Brain microvascular endothelial cell (primary cell): ENCODE measurements around the gene TENT5C.

Experiments
- DNase-seq: peaks from one replicate; pipeline ENCODE4 v3.0.0-alpha.2; 2020
- H3K27ac ChIP-seq: fragments of 250-450 bp; sonication (Bioruptor Pico); 2 replicates; pipeline ENCODE4 v1.5.1; 2020; ENCODE audit warnings: mild to moderate bottlenecking, moderate library complexity
- H3K27me3 ChIP-seq: fragments of 250-450 bp; sonication (Bioruptor Pico); replicated peaks from 2 replicates; pipeline ENCODE4 v1.5.1; 2020; ENCODE audit warnings: mild to moderate bottlenecking
- H3K36me3 ChIP-seq: fragments of 250-450 bp; sonication (Bioruptor Pico); replicated peaks from 2 replicates; pipeline ENCODE4 v1.5.1; 2020; ENCODE audit warnings: mild to moderate bottlenecking
- H3K4me3 ChIP-seq: 2 replicates; pipeline ENCODE4 v1.5.1; 2011; ENCODE audit warnings: low read depth, mild to moderate bottlenecking, control low read depth, low read length, moderate library complexity
- CTCF ChIP-seq: IDR thresholded peaks from 2 replicates; pipeline ENCODE4 v1.5.1; 2011; ENCODE audit warnings: low read depth, mild to moderate bottlenecking, moderate library complexity, low read length, control low read depth, inconsistent platforms; ENCODE audit errors: missing control alignments
- in situ Hi-C: cut with HindIII; loops from 2 replicates; pipeline ENCODE4 v1.10.0; 2017; ENCODE audit warnings: low sequenced_read_pairs, low pct_ligation_motif_present

TENT5C gene

GRCh38 chr1:117602862-117603261, 3.0 kb upstream of the TENT5C start:
- DNase-seq: no peak
- Histone ChIP-seq H3K27ac (no peak overlapping the region), H3K4me3 (no peak overlapping the region), H3K36me3 (no peaks in the 10 kb centered on the region), H3K27me3 (peaks cover 11% of the 10 kb centered on the region)
- TF ChIP-seq CTCF: no peak
- in situ Hi-C loops: no loop called here

GRCh38 chr1:117605164-117605773, 579 bp upstream of the TENT5C start:
- peaks cover 11% of the 10 kb centered on the region for H3K27me3 ChIP-seq
- peak; percentile 9 for DNase-seq
- TF ChIP-seq CTCF: no peak
- H3K4me3 ChIP-seq: peak overlapping the region; percentile 66
- H3K27ac ChIP-seq: no peak overlapping the region
- in situ Hi-C loops: no loop called here
- no peaks in the 10 kb centered on the region for H3K36me3 ChIP-seq

GRCh38 chr1:117606649-117607430, 992 bp downstream of the TENT5C start:
- Histone ChIP-seq H3K27ac (no peak overlapping the region), H3K4me3 (peak overlapping the region; percentile 66), H3K27me3 (peaks cover 11% of the 10 kb centered on the region), H3K36me3 (no peaks in the 10 kb centered on the region)
- DNase-seq: no peak
- no peak for TF ChIP-seq CTCF
- in situ Hi-C loops: no loop called here

- peaks cover 11% of the 10 kb centered on the region for H3K27me3 ChIP-seq
- no peak for DNase-seq
- no peak for TF ChIP-seq CTCF
- no peak overlapping the region for H3K27ac ChIP-seq
- no peaks in the 10 kb centered on the region for H3K36me3 ChIP-seq
- in situ Hi-C loops: no loop called here
- H3K4me3 ChIP-seq: no peak overlapping the region
These were observed 1.6 kb downstream of the TENT5C start for GRCh38 chr1:117607471-117607870.

- Histone ChIP-seq H3K4me3 (no peak overlapping the region), H3K36me3 (no peaks in the 10 kb centered on the region), H3K27ac (no peak overlapping the region), H3K27me3 (peaks cover 11% of the 10 kb centered on the region)
- no peak for TF ChIP-seq CTCF
- no peak for DNase-seq
- in situ Hi-C loops: no loop called here
These were observed 2.3 kb downstream of the TENT5C start for GRCh38 chr1:117608115-117608615.
